PC-9 (cell line): Measurements from ENCODE around the gene CDKN1B. TPM values are rescaled to one million over a fixed set of nuclear protein-coding genes. Genes with fewer than 3 reads are reported as not detected.

Source experiments
- BruUV-seq: library from RNA; stranded (reverse); fragments of 400-500 nt; replicated peaks from 2 replicates; lab custom pipeline; 2021; lab: Mats Ljungman, UMichigan
- CTCF ChIA-PET: fragments of 300-600 bp; sonication (Branson Sonifier 250); formaldehyde crosslinking; loops from one replicate; lab custom pipeline; 2022; ENCODE audit warnings: antibody characterized with exemption; lab: Charles Lee
- POLR2A ChIA-PET: fragments of 300-600 bp; sonication (Branson Sonifier 250); formaldehyde crosslinking; loops from one replicate; lab custom pipeline; 2022; ENCODE audit warnings: antibody characterized with exemption; ENCODE audit not compliant: unreplicated experiment; lab: Charles Lee
- DNase-seq, 2 experiments: peaks; one replicate each; pipeline versions ENCODE4 v3.0.0 to v3.0.0-alpha.2; 2015 to 2022; ENCODE audit warnings: mixed read lengths in 1 of 2
- H2AFZ ChIP-seq: fragments of 200-600 bp; sonication (generic); 2 replicates; pipeline ENCODE4 v1.8.1; 2017; ENCODE audit warnings: antibody characterized with exemption
- H3F3A ChIP-seq: fragments of 200-600 bp; sonication (generic); 2 replicates; pipeline ENCODE4 v1.8.1; 2017; ENCODE audit warnings: antibody characterized with exemption, mild to moderate bottlenecking, low read depth; ENCODE audit not compliant: insufficient read depth
- H3K27ac ChIP-seq: fragments of 200-600 bp; sonication (generic); 2 replicates; pipeline ENCODE4 v1.6.1; 2016; ENCODE audit warnings: mixed run types
- H3K27me3 ChIP-seq: fragments of 200-600 bp; sonication (generic); 2 replicates; pipeline ENCODE4 v1.6.1; 2016; ENCODE audit warnings: low read depth, mixed run types; ENCODE audit not compliant: insufficient read depth
- H3K36me3 ChIP-seq: fragments of 200-600 bp; sonication (generic); 2 replicates; pipeline ENCODE4 v1.6.1; 2016; ENCODE audit warnings: low read depth, mixed run types
- H3K4me1 ChIP-seq: fragments of 200-600 bp; sonication (generic); replicated peaks from 2 replicates; pipeline ENCODE4 v1.6.1; 2016; ENCODE audit warnings: mixed run types; ENCODE audit not compliant: insufficient read depth
- H3K4me2 ChIP-seq: fragments of 200-600 bp; sonication (generic); 2 replicates; pipeline ENCODE4 v1.6.1; 2017; ENCODE audit warnings: mixed run types
- H3K4me3 ChIP-seq: fragments of 200-600 bp; sonication (generic); 2 replicates; pipeline ENCODE4 v1.6.1; 2016; ENCODE audit warnings: mixed run types
- H3K79me2 ChIP-seq: fragments of 200-600 bp; sonication (generic); 2 replicates; pipeline ENCODE4 v1.6.1; 2017; ENCODE audit warnings: low read depth, mixed run types
- H3K9me2 ChIP-seq: fragments of 200-600 bp; sonication (generic); 2 replicates; pipeline ENCODE4 v1.8.1; 2017; ENCODE audit warnings: mild to moderate bottlenecking; ENCODE audit not compliant: insufficient read depth
- H3K9me3 ChIP-seq: fragments of 200-600 bp; sonication (generic); 2 replicates; pipeline ENCODE4 v1.8.1; 2016; ENCODE audit warnings: low read depth; ENCODE audit not compliant: insufficient read depth
- H4K20me1 ChIP-seq: fragments of 200-600 bp; sonication (generic); 2 replicates; pipeline ENCODE4 v1.8.1; 2017; ENCODE audit not compliant: insufficient read depth
- CTCF ChIP-seq: fragments of 200-600 bp; sonication (generic); conservative IDR thresholded peaks from 2 replicates; pipeline ENCODE4 v1.6.1; 2017; ENCODE audit warnings: mixed run types, antibody characterized with exemption, mild to moderate bottlenecking, moderate library complexity
- EZH2 ChIP-seq: fragments of 200-600 bp; sonication (generic); IDR thresholded peaks from 2 replicates; pipeline ENCODE4 v1.8.0; 2017; ENCODE audit warnings: antibody characterized with exemption, low read depth
- intact Hi-C: fragments of 100-400 bp; cut with micrococcal nuclease; formaldehyde crosslinking; loops from one replicate; pipeline ENCODE4 v1.10.0; 2022; ENCODE audit not compliant: unreplicated experiment
- total RNA-seq: library from RNA; stranded (reverse); gene quantifications from 2 replicates; pipeline ENCODE4 v1.2.3, GENCODE V29; 2021

CDKN1B gene
- total RNA-seq, 1 experiment from 2014 or later = 67.5 TPM

- peak overlapping the region; percentile 100 for H3K4me2 ChIP-seq
- peaks cover 41% of the 10 kb centered on the region for H3F3A ChIP-seq
- peak in 1 of 2 experiments; percentile 21 for DNase-seq
- TF ChIP-seq EZH2 (no peak), CTCF (no peak)
- peak overlapping the region; percentile 96 for H3K4me3 ChIP-seq
- POLR2A ChIA-PET = interaction anchor here (0.6 to 0.7 kb wide), 2 partner anchors 76 to 376 kb away, joined by 9 to 12 read pairs; no protein-coding TSS in a partner anchor
- peak overlapping the region; percentile 98 for H3K27ac ChIP-seq
- peaks cover 27% of the 10 kb centered on the region for H3K36me3 ChIP-seq
- CTCF ChIA-PET = interaction anchor here (0.7 to 3.0 kb wide), 3 partner anchors 12 to 171 kb away, joined by 3 to 17 read pairs (median 3); no protein-coding TSS in a partner anchor
- H3K9me3 ChIP-seq = no peaks in the 10 kb centered on the region
- no peaks in the 10 kb centered on the region for H3K27me3 ChIP-seq
- H3K79me2 ChIP-seq = peaks cover 82% of the 10 kb centered on the region
- peaks cover 35% of the 10 kb centered on the region for H3K4me1 ChIP-seq
- no peaks in the 10 kb centered on the region for H3K9me2 ChIP-seq
- H2AFZ ChIP-seq = peak overlapping the region; percentile 78
- BruUV-seq = TSS peak; percentile 81
- intact Hi-C loops = loop anchor here (1.0 to 10.0 kb wide), 6 partner anchors 7 to 480 kb away; partner anchors contain the start of genes CDKN1B and GPRC5A
- no peaks in the 10 kb centered on the region for H4K20me1 ChIP-seq
Measured at GRCh38 chr12:12724421-12725085, 7.4 kb downstream of the CDKN1B start.

DNA sequence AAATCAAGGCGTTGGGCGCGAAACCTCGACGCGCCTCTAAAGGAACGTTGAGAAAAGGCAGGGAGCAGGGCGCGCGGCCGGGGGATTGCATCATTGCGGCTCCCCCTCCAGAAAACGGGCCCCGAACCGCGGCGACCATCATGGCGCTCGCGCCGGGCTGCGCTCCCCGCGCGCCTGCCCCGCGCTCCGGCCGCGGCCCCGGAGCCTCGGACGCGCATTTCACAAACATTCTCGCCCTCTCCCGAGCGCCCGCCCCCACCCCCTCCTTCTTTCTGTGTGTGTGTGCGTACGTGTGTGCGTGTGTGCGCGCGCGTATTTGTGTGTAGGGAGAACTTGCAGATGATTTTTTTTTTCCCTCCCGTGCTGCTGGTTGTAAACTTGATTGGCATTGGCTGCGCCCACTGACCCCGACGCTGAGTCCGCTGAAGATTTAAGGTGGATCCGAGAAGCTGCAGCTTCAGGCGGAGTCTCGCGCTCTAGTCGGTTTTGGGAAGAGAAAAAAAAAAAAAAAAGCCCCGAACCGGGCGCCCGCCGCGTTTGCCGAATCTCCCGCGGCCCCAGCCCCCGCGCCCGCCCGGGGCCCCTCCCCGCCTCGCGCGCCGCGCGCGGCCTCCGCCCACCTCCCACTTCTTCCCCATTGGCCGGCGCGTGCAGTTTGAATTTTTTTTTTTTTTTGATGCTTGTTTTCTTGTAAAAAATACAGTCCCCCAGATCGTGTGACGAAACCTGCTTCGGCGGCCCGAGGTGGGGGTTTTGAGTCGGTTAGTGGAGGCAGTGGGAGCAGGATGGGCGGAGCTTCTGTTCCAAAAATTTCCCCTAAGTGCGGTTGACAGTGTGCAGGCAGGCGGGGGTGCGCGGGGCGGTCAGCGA is 8.2 kb downstream of the CDKN1B start:
- DNase-seq = peak; percentile 96
- no peak for TF ChIP-seq CTCF
- no peak for TF ChIP-seq EZH2
- Histone ChIP-seq H3K4me3 (peak overlapping the region; percentile 96), H3K79me2 (peaks cover 80% of the 10 kb centered on the region), H3K9me2 (no peaks in the 10 kb centered on the region), H4K20me1 (no peaks in the 10 kb centered on the region), H3K9me3 (no peaks in the 10 kb centered on the region), H3K27me3 (no peaks in the 10 kb centered on the region), H3K4me2 (peak overlapping the region; percentile 100), H3K27ac (peak overlapping the region; percentile 98), H2AFZ (peak overlapping the region; percentile 80), H3F3A (peaks cover 41% of the 10 kb centered on the region), H3K36me3 (peaks cover 20% of the 10 kb centered on the region), H3K4me1 (peaks cover 27% of the 10 kb centered on the region)
- intact Hi-C loops = loop anchor here (1.0 to 10.0 kb wide), 6 partner anchors 8 to 479 kb away; partner anchors contain the start of genes CDKN1B and GPRC5A
- CTCF ChIA-PET = interaction anchor here (0.7 to 3.0 kb wide), 3 partner anchors 12 to 171 kb away, joined by 3 to 17 read pairs (median 6); no protein-coding TSS in a partner anchor
- POLR2A ChIA-PET = interaction anchor here (0.6 to 1.0 kb wide), 15 partner anchors 9 to 1076 kb away, joined by 3 to 16 read pairs (median 6); partner anchors contain the start of genes BORCS5, EMP1 and ETV6
- BruUV-seq = no TSS peak
